Psoas muscle (tissue), 8 donors: Measurements from ENCODE around the gene KRTAP4-7. TPM values are rescaled to one million over a fixed set of nuclear protein-coding genes. Genes with fewer than 3 reads are reported as not detected.

Experiments
- ATAC-seq, 4 donors: fragments of 200-7000 bp; cut with Tn5 transposase; one replicate each; pipeline ENCODE4 v1.9.1; 2020; ENCODE audit warnings: moderate library complexity in 3 of 4, mild to moderate bottlenecking in 2 of 4
- DNase-seq, 2 donors: peaks; one replicate each; pipeline ENCODE4 v3.0.0-alpha.2; 2020
- H3K27ac ChIP-seq: fragments of 200-600 bp; one replicate; pipeline ENCODE4 v1.8.0; 2022
- H3K27me3 ChIP-seq, 3 donors: fragments of 200-600 bp in 1 of 3; one replicate each; pipeline versions ENCODE4 v1.6.1 to v1.8.0; 2013 to 2022; ENCODE audit warnings: low read length in 2 of 3, mild to moderate bottlenecking in 2 of 3, moderate library complexity in 1 of 3; ENCODE audit not compliant: insufficient read depth in 3 of 3
- H3K36me3 ChIP-seq, 2 donors: fragments of 200-600 bp in 1 of 2; one replicate each; pipeline versions ENCODE4 v1.6.1 to v1.8.0; 2013 to 2022; ENCODE audit warnings: low read depth in 1 of 2, mild to moderate bottlenecking in 1 of 2, moderate library complexity in 1 of 2; ENCODE audit not compliant: insufficient read depth in 1 of 2
- H3K4me1 ChIP-seq: fragments of 200-600 bp; one replicate; pipeline ENCODE4 v1.8.0; 2022
- H3K4me3 ChIP-seq: fragments of 200-600 bp; one replicate; pipeline ENCODE4 v1.8.0; 2022; ENCODE audit warnings: mild to moderate bottlenecking
- H3K9me3 ChIP-seq: fragments of 200-600 bp; one replicate; pipeline ENCODE4 v1.8.0; 2022
- CTCF ChIP-seq: fragments of 200-600 bp; IDR thresholded peaks from one replicate; pipeline ENCODE4 v1.8.0; 2022; ENCODE audit warnings: antibody characterized with exemption
- WGBS, 3 donors: extraction: QIAGEN DNeasy Blood & Tissue Kit; methylation state at CpG; one replicate each; pipeline versions ENCODE4 v1.1.6 to v1.1.7; 2013; 5-methylcytosine and 5-hydroxymethylcytosine counted together
- intact Hi-C, 2 donors: fragments of 100-400 bp; cut with DNase I; formaldehyde crosslinking; loops; one replicate each; pipeline versions ENCODE4 v1.11.0 to v1.14.2; 2022
- polyA plus RNA-seq, 3 donors: library from polyadenylated mRNA; stranded (reverse); fragments of 200-250 nt; gene quantifications; one replicate each; pipeline ENCODE4 v1.2.3, GENCODE V29; 2013
- total RNA-seq, 4 donors: library from RNA; stranded (reverse); fragmentation: NEBNext Ultra II Directional in 2 of 4; extraction: Animal tissue kit (Norgen Biotek cat#: 25700) in 2 of 4; gene quantifications; one replicate each; pipeline versions ENCODE4 v1.2.1 to v1.2.4, GENCODE V29; 2021 to 2023
- donor health status: healthy with polysubstance abuse.
- donor health status: DM: no; HTN: no; CAD: no; lungs with moderate emphysema.
- donor health status: Bipolar disorder and iron deficiency.
- donor health status: healthy.
- donor health status: DM: yes; HTN: yes; CAD: no.
- donor health status: DM: no; HTN: no; CAD: no.
- donor health status: DM: no; HTN: no; CAD: no.
- donor health status: DM: yes; HTN: yes; CAD: no.

The KRTAP4-7 gene
- total and polyA plus RNA-seq, 7 donors: not detected

- DNase-seq (no peak), ATAC-seq (no peak)
- Histone ChIP-seq H3K36me3 (no peaks in the 10 kb centered on the region), H3K9me3 (peaks cover 7% of the 10 kb centered on the region), H3K27ac (no peak overlapping the region), H3K4me3 (no peak overlapping the region), H3K27me3 (peaks cover 0 to 6% (median 2%) of the 10 kb centered on the region in 3 donors), H3K4me1 (no peaks in the 10 kb centered on the region)
- no peak for TF ChIP-seq CTCF
- WGBS, 3 donors: 79 to 83% (median 83%) methylated on average over 1 of the region's 1 CpG
- intact Hi-C loops: no loop called here
Measured at GRCh38 chr17:41127371-41127770, 43.4 kb downstream of the KRTAP4-7 start.

DNA sequence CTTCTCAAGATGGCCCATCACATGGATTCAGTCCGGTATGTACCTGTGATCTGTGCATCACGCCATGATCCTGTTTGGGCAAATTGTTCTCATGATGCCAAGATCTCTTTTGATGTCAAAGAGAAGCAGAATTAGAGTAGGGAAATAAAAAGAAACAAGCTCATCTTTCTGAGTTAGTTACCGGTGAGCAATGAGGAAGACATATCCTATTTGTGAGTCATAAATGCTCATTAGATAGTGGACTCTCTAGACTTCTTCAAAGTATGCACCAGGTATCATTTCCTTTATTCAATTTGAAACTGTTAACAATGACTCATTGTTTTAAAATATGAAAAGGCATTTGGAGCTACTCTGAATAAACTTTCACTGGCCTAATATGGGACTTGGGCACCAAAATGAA lies 48.0 kb downstream of the KRTAP4-7 start:
- 78 to 88% (median 83%) methylated on average over 3 of the region's 3 CpGs for WGBS, 3 donors
- intact Hi-C loops: no loop called here
- DNase-seq (no peak), ATAC-seq (no peak)
- peaks cover 7% of the 10 kb centered on the region for H3K9me3 ChIP-seq
- H3K36me3 ChIP-seq: no peaks in the 10 kb centered on the region
- peaks cover 0 to 2% (median 0%) of the 10 kb centered on the region in 3 donors for H3K27me3 ChIP-seq
- TF ChIP-seq CTCF: no peak
- no peaks in the 10 kb centered on the region for H3K4me1 ChIP-seq
- no peak overlapping the region for H3K4me3 ChIP-seq
- no peak overlapping the region for H3K27ac ChIP-seq

- H3K36me3 ChIP-seq: no peaks in the 10 kb centered on the region
- ATAC-seq: no peak
- WGBS, 3 donors: 70 to 72% (median 72%) methylated on average over 2 of the region's 2 CpGs
- H3K27ac ChIP-seq: no peak overlapping the region
- H3K9me3 ChIP-seq: peaks cover 7% of the 10 kb centered on the region
- H3K4me1 ChIP-seq: no peaks in the 10 kb centered on the region
- peaks cover 0 to 2% (median 0%) of the 10 kb centered on the region in 3 donors for H3K27me3 ChIP-seq
- TF ChIP-seq CTCF: no peak
- no peak overlapping the region for H3K4me3 ChIP-seq
- intact Hi-C loops: no loop called here
- DNase-seq: no peak
Measured at GRCh38 chr17:41133880-41134735, 50.2 kb downstream of the KRTAP4-7 start.

Other genes with a start within 250 kb of the KRTAP4-7 start
Only the 30 nearest of the 38 such genes appear.
- gene KRT23, start 146.5 kb upstream of the KRTAP4-7 start, total RNA-seq: 1 to 10 TPM in 1 of 4 donors, under 1 TPM in 1, not detected in 2; 0.25 to 1.5 TPM
- gene KRT23, start 146.5 kb upstream of the KRTAP4-7 start, polyA plus RNA-seq: under 1 TPM in 1 of 3 donors, not detected in 2; 0.03 TPM
- gene KRT39, start 117.2 kb upstream of the KRTAP4-7 start, total RNA-seq: not detected
- gene KRT39, start 117.2 kb upstream of the KRTAP4-7 start, polyA plus RNA-seq: not detected
- gene KRT40, start 99.8 kb upstream of the KRTAP4-7 start, total RNA-seq: not detected
- not detected for gene KRT40, start 99.8 kb upstream of the KRTAP4-7 start, polyA plus RNA-seq
- not detected for gene KRTAP3-3, start 90.0 kb upstream of the KRTAP4-7 start, total RNA-seq
- gene KRTAP3-3, start 90.0 kb upstream of the KRTAP4-7 start, polyA plus RNA-seq: not detected
- gene KRTAP3-2, start 84.2 kb upstream of the KRTAP4-7 start, total RNA-seq: not detected
- not detected for gene KRTAP3-2, start 84.2 kb upstream of the KRTAP4-7 start, polyA plus RNA-seq
- not detected for gene KRTAP3-1, start 75.0 kb upstream of the KRTAP4-7 start, total RNA-seq
- gene KRTAP3-1, start 75.0 kb upstream of the KRTAP4-7 start, polyA plus RNA-seq: not detected
- not detected for gene KRTAP1-5, start 56.9 kb upstream of the KRTAP4-7 start, total RNA-seq
- gene KRTAP1-5, start 56.9 kb upstream of the KRTAP4-7 start, polyA plus RNA-seq: not detected
- gene KRTAP1-4, start 54.0 kb upstream of the KRTAP4-7 start, total RNA-seq: not detected
- not detected for gene KRTAP1-4, start 54.0 kb upstream of the KRTAP4-7 start, polyA plus RNA-seq
- not detected for gene KRTAP1-3, start 49.3 kb upstream of the KRTAP4-7 start, total RNA-seq
- gene KRTAP1-3, start 49.3 kb upstream of the KRTAP4-7 start, polyA plus RNA-seq: not detected
- gene KRTAP1-1, start 42.7 kb upstream of the KRTAP4-7 start, total RNA-seq: not detected
- not detected for gene KRTAP1-1, start 42.7 kb upstream of the KRTAP4-7 start, polyA plus RNA-seq
- not detected for gene KRTAP2-1, start 36.8 kb upstream of the KRTAP4-7 start, total RNA-seq
- not detected for gene KRTAP2-1, start 36.8 kb upstream of the KRTAP4-7 start, polyA plus RNA-seq
- gene KRTAP2-2, start 28.9 kb upstream of the KRTAP4-7 start, total RNA-seq: not detected
- gene KRTAP2-2, start 28.9 kb upstream of the KRTAP4-7 start, polyA plus RNA-seq: not detected
- gene KRTAP2-3, start 24.0 kb upstream of the KRTAP4-7 start, total RNA-seq: not detected
- gene KRTAP2-3, start 24.0 kb upstream of the KRTAP4-7 start, polyA plus RNA-seq: not detected
- gene KRTAP2-4, start 18.3 kb upstream of the KRTAP4-7 start, total RNA-seq: not detected
- gene KRTAP2-4, start 18.3 kb upstream of the KRTAP4-7 start, polyA plus RNA-seq: not detected
- gene KRTAP4-8, start 14.0 kb downstream of the KRTAP4-7 start, total RNA-seq: not detected
- not detected for gene KRTAP4-8, start 14.0 kb downstream of the KRTAP4-7 start, polyA plus RNA-seq
- not detected for gene KRTAP4-16, start 18.1 kb downstream of the KRTAP4-7 start, total RNA-seq
- not detected for gene KRTAP4-16, start 18.1 kb downstream of the KRTAP4-7 start, polyA plus RNA-seq
- not detected for gene KRTAP4-9, start 21.2 kb downstream of the KRTAP4-7 start, total RNA-seq
- not detected for gene KRTAP4-9, start 21.2 kb downstream of the KRTAP4-7 start, polyA plus RNA-seq
- not detected for gene KRTAP4-11, start 34.2 kb downstream of the KRTAP4-7 start, total RNA-seq
- not detected for gene KRTAP4-11, start 34.2 kb downstream of the KRTAP4-7 start, polyA plus RNA-seq
- not detected for gene KRTAP4-12, start 40.0 kb downstream of the KRTAP4-7 start, total RNA-seq
- gene KRTAP4-12, start 40.0 kb downstream of the KRTAP4-7 start, polyA plus RNA-seq: not detected
- gene KRTAP4-6, start 56.4 kb downstream of the KRTAP4-7 start, total RNA-seq: not detected
- gene KRTAP4-6, start 56.4 kb downstream of the KRTAP4-7 start, polyA plus RNA-seq: not detected
- gene KRTAP4-5, start 65.7 kb downstream of the KRTAP4-7 start, total RNA-seq: not detected
- gene KRTAP4-5, start 65.7 kb downstream of the KRTAP4-7 start, polyA plus RNA-seq: not detected
- gene KRTAP4-4, start 76.6 kb downstream of the KRTAP4-7 start, total RNA-seq: not detected
- gene KRTAP4-4, start 76.6 kb downstream of the KRTAP4-7 start, polyA plus RNA-seq: not detected
- gene KRTAP4-3, start 84.1 kb downstream of the KRTAP4-7 start, total RNA-seq: not detected
- gene KRTAP4-3, start 84.1 kb downstream of the KRTAP4-7 start, polyA plus RNA-seq: not detected
- gene KRTAP4-2, start 94.1 kb downstream of the KRTAP4-7 start, total RNA-seq: not detected
- not detected for gene KRTAP4-2, start 94.1 kb downstream of the KRTAP4-7 start, polyA plus RNA-seq
- not detected for gene KRTAP4-1, start 100.8 kb downstream of the KRTAP4-7 start, total RNA-seq
- not detected for gene KRTAP4-1, start 100.8 kb downstream of the KRTAP4-7 start, polyA plus RNA-seq
- gene KRTAP9-1, start 105.7 kb downstream of the KRTAP4-7 start, total RNA-seq: not detected
- not detected for gene KRTAP9-1, start 105.7 kb downstream of the KRTAP4-7 start, polyA plus RNA-seq
- not detected for gene KRTAP9-2, start 142.5 kb downstream of the KRTAP4-7 start, total RNA-seq
- gene KRTAP9-2, start 142.5 kb downstream of the KRTAP4-7 start, polyA plus RNA-seq: not detected
- gene KRTAP9-3, start 148.3 kb downstream of the KRTAP4-7 start, total RNA-seq: not detected
- gene KRTAP9-3, start 148.3 kb downstream of the KRTAP4-7 start, polyA plus RNA-seq: not detected
- not detected for gene KRTAP9-8, start 153.8 kb downstream of the KRTAP4-7 start, total RNA-seq
- gene KRTAP9-8, start 153.8 kb downstream of the KRTAP4-7 start, polyA plus RNA-seq: not detected
- gene KRTAP9-4, start 165.5 kb downstream of the KRTAP4-7 start, total RNA-seq: not detected
- gene KRTAP9-4, start 165.5 kb downstream of the KRTAP4-7 start, polyA plus RNA-seq: not detected